Neural crest cell (in vitro differentiated cells): Measurements from ENCODE around the gene MASP2. TPM values are rescaled to one million over a fixed set of nuclear protein-coding genes. Genes with fewer than 3 reads are reported as not detected.

ENCODE experiments used
- DNase-seq: peaks from one replicate; pipeline ENCODE4 v3.0.0; 2021; ENCODE audit warnings: low read depth, mixed read lengths, low spot score
- H3K27ac Mint-ChIP-seq: one replicate; pipeline ENCODE4 v1.8.0; 2021; ENCODE audit warnings: mild to moderate bottlenecking, mixed read lengths; ENCODE audit not compliant: unreplicated experiment
- H3K27me3 Mint-ChIP-seq: 2 replicates; pipeline ENCODE4 v1.8.0; 2021; ENCODE audit warnings: low read depth, mild to moderate bottlenecking, mixed read lengths
- H3K36me3 Mint-ChIP-seq: 2 replicates; pipeline ENCODE4 v1.8.0; 2021; ENCODE audit warnings: low read depth, mild to moderate bottlenecking, mixed read lengths
- H3K4me1 Mint-ChIP-seq: 2 replicates; pipeline ENCODE4 v1.8.0; 2021; ENCODE audit warnings: mixed read lengths
- H3K4me3 Mint-ChIP-seq: one replicate; pipeline ENCODE4 v1.8.0; 2021; ENCODE audit warnings: mild to moderate bottlenecking, mixed read lengths
- H3K9me3 Mint-ChIP-seq: 2 replicates; pipeline ENCODE4 v1.8.0; 2021; ENCODE audit warnings: mixed read lengths
- CTCF ChIP-seq: fragments of 200-600 bp; sonication (generic); conservative IDR thresholded peaks from 2 replicates; pipeline ENCODE4 v1.5.0; 2021; ENCODE audit warnings: antibody characterized with exemption, mild to moderate bottlenecking
- total RNA-seq: library from RNA; stranded (reverse); gene quantifications from 2 replicates; pipeline ENCODE4 v1.2.1, GENCODE V29; 2021

Gene MASP2
- total RNA-seq, 1 donor from 2014 or later, result not detected

DNA sequence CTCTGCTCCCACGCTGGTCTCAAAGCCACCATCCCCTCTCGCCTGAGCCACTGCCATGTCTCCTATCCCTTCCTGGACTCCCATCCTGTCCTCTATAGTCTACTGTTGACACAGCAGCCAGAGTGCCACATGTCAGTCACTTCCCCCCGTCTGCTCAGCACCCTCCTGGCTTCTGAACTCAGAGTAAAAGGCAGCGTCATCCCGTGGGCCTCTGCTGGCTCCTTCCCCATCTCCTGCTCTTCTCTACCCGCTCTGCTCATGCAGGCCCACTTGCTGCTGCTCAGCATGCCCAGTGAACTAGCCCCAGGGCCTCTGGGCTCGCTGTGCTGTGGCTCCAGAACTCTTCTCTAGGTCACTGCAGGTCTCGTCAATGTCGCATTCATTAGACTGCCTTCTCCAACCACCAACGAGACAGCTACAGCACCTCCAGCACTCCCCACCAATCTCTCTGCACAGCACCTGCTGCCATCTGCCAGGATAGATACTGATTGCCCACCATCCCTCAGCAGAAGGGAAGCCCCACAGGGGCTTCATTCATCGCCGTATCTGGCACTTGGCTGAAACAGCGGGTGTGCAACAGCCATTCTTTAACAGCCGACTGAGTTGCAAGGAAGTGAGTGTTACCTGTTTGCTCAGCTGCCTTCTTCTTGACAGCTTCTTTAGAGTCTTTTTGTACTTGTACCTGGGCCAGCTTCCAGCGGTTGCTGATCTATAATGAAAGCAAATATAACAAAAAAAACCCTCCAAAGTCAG lies 24.6 kb upstream of the MASP2 start:
- H3K27ac Mint-ChIP-seq, result peak overlapping the region; percentile 58
- TF ChIP-seq CTCF, result no peak

DNA sequence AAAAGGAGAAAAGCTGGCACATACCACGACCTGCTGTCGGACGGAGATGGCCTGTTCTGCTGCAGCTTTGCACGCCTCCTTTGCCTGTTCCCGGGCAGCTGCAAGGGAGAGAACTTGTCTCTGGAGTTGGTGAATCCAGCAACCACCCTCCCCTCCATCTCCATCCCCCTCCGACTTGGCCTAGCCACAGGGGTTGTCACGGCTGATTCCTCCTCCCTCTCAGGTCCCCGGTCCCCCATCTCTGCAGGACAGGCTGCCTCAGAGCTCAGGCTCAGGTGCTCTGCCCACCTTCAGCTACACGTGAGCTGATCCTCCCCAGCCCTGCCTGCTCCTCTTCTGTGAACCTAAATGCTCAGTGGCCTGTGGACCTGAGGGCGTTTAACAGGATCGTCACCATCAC lies 23.8 kb upstream of the MASP2 start:
- no peak for DNase-seq
- no peak overlapping the region for H3K27ac Mint-ChIP-seq
- no peak overlapping the region for H3K4me3 Mint-ChIP-seq
- H3K36me3 Mint-ChIP-seq, result peaks cover 22% of the 10 kb centered on the region
- TF ChIP-seq CTCF, result no peak
- no peaks in the 10 kb centered on the region for H3K9me3 Mint-ChIP-seq
- no peaks in the 10 kb centered on the region for H3K27me3 Mint-ChIP-seq
- H3K4me1 Mint-ChIP-seq, result peaks cover 3% of the 10 kb centered on the region

More for the DNA sequence above, 24.6 kb upstream of the MASP2 start:
- H3K4me1 Mint-ChIP-seq, result peaks cover 3% of the 10 kb centered on the region
- H3K4me3 Mint-ChIP-seq, result no peak overlapping the region
- no peaks in the 10 kb centered on the region for H3K9me3 Mint-ChIP-seq
- no peak for DNase-seq
- peaks cover 17% of the 10 kb centered on the region for H3K36me3 Mint-ChIP-seq
- H3K27me3 Mint-ChIP-seq, result no peaks in the 10 kb centered on the region

DNA sequence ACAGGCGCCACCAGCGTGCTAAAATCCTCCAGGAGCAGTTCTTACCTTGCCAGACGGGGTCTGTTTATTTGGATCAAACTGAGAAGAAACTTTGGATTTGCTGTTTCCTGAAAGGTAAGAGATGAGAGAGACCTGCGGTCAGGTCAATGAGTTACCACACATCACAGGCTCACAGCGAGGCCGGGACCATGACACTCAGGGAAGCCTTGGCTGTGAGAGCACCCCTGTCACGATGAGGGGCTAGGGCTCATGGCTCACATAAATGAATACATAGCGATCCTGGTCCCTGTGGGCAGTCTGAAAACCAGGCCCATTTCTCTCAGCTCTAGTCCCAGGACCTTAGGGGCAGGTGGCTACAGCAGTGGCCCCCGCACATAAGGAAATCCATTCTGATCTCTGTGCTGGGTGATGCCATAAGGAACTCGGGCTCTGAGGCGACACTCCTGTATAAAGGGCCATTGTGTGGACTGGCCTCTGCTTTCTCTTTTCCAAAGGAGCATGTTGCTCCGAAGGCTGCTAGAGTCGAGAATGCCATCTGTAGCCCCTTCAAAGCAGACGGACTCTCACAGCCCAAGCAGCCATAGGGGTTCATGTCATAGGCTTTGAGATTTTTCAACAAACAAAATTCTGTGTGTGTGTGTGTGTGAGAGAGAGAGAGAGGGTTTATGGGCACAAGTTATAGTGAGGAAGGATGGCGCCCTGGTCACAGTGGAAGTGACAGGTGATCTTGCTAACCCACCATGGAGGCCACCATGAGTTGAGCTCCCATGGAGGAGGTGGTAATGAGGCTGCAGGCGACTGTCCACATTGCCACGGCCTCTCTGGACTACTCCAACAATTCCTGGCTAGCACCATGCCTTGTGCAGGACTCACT lies 21.8 kb upstream of the MASP2 start:
- no peak overlapping the region for H3K4me3 Mint-ChIP-seq
- no peak for DNase-seq
- H3K4me1 Mint-ChIP-seq, result peaks cover 3% of the 10 kb centered on the region

GRCh38 chr1:11067716-11068599 lies 20.9 kb upstream of the MASP2 start:
- Mint-ChIP-seq H3K27me3 (no peaks in the 10 kb centered on the region), H3K9me3 (no peaks in the 10 kb centered on the region), H3K4me1 (peaks cover 3% of the 10 kb centered on the region), H3K27ac (peak overlapping the region; percentile 19), H3K4me3 (no peak overlapping the region), H3K36me3 (peaks cover 27% of the 10 kb centered on the region)
- no peak for TF ChIP-seq CTCF
- no peak for DNase-seq

More for the DNA sequence above, 21.8 kb upstream of the MASP2 start:
- no peaks in the 10 kb centered on the region for H3K9me3 Mint-ChIP-seq
- peaks cover 27% of the 10 kb centered on the region for H3K36me3 Mint-ChIP-seq
- no peaks in the 10 kb centered on the region for H3K27me3 Mint-ChIP-seq
- H3K27ac Mint-ChIP-seq, result peak overlapping the region; percentile 69
- TF ChIP-seq CTCF, result no peak

DNA sequence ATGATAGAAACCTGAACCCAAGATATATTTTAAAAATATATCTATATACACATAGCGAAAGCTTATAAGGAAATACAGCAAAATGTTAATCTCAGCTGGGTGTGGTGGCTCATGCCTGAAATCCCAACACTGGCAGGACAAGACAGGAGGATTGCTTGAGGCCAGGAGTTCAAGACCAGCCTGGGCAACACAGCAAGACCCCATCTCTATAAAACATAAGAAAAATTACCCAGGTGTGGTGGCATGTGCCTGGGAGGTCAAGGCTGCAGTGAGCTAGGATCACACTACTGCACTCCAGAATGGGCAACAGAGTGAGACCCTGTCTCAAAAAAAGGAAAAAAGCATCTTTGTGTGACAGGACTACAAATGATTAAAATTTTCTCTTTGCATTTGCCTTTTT lies 18.8 kb upstream of the MASP2 start:
- H3K27me3 Mint-ChIP-seq, result no peaks in the 10 kb centered on the region
- H3K4me3 Mint-ChIP-seq, result peak overlapping the region; percentile 61
- peaks cover 19% of the 10 kb centered on the region for H3K36me3 Mint-ChIP-seq
- no peak overlapping the region for H3K27ac Mint-ChIP-seq
- no peaks in the 10 kb centered on the region for H3K9me3 Mint-ChIP-seq
- TF ChIP-seq CTCF, result no peak
- peaks cover 20% of the 10 kb centered on the region for H3K4me1 Mint-ChIP-seq
- no peak for DNase-seq
